Activated T-cell treated with anti-CD3 and anti-CD28 coated beads, Interleukin-2, amount 50 U/mL, for 72 hours (primary cell): ENCODE measurements around the gene AGK. TPM values are rescaled to one million over a fixed set of nuclear protein-coding genes. Genes with fewer than 3 reads are reported as not detected.

Experiments
- ATAC-seq, 2 donors: fragments of 150-1000 bp; cut with Tn5 transposase; replicated peaks in 1 of 2; 2 replicates each; pipeline ENCODE4 v1.10.0; 2021; ENCODE audit warnings: moderate library complexity in 2 of 2, mild to moderate bottlenecking in 1 of 2
- DNase-seq, 2 donors: peaks; one replicate each; pipeline ENCODE4 v3.0.0; 2021 to 2022; ENCODE audit warnings: mixed read lengths in 1 of 2
- H3K27ac Mint-ChIP-seq: one replicate; pipeline ENCODE4 v1.8.0; 2022; ENCODE audit warnings: mild to moderate bottlenecking, moderate library complexity, mixed read lengths
- H3K27me3 Mint-ChIP-seq: one replicate; pipeline ENCODE4 v1.8.0; 2022; ENCODE audit warnings: low read depth, mixed read lengths
- H3K36me3 Mint-ChIP-seq, 2 donors: one replicate each; pipeline ENCODE4 v1.8.0; 2022; ENCODE audit warnings: mixed read lengths in 2 of 2, mild to moderate bottlenecking in 1 of 2; ENCODE audit not compliant: insufficient read depth in 2 of 2
- H3K4me1 Mint-ChIP-seq: one replicate; pipeline ENCODE4 v1.8.0; 2022; ENCODE audit warnings: low read depth, mixed read lengths
- H3K4me3 Mint-ChIP-seq, 2 donors: one replicate each; pipeline ENCODE4 v1.8.0; 2022; ENCODE audit warnings: mild to moderate bottlenecking in 2 of 2, mixed read lengths in 2 of 2, moderate library complexity in 2 of 2
- H3K9me3 Mint-ChIP-seq, 2 donors: one replicate each; pipeline ENCODE4 v1.8.0; 2022; ENCODE audit warnings: mixed read lengths in 2 of 2
- total RNA-seq, 2 donors: library from RNA; stranded (reverse); gene quantifications; one replicate each; pipeline ENCODE4 v1.2.3, GENCODE V29; 2022

Gene AGK
- total RNA-seq, 2 donors from 2014 or later = 34.8 to 48.5 TPM

DNA sequence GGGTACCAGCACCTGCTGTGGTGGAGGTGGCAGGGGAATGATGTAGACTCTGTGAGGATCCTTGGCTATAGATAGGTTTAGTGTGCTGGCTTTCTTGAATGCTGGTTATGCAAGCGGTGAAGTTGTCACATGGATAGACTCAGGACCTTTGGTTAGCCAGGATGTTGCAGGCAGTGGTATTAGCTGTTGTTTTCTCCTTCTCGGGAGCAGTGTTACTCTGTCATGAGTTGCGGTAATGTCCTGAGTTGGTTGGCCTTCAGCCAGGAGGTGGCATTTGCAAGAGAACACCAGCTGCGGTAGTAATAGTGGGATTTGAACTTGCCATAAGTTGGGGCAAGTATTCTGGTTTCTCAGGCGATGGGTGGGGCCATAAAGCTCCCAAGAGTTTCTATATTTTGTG is 10.8 kb downstream of the AGK start:
- H3K27me3 Mint-ChIP-seq = no peaks in the 10 kb centered on the region
- H3K4me1 Mint-ChIP-seq = peaks cover 79% of the 10 kb centered on the region
- H3K4me3 Mint-ChIP-seq = no peak overlapping the region
- H3K36me3 Mint-ChIP-seq = peaks cover 34 to 72% of the 10 kb centered on the region in 2 donors
- ATAC-seq (no peak), DNase-seq (no peak)
- peaks cover 11 to 13% of the 10 kb centered on the region in 2 donors for H3K9me3 Mint-ChIP-seq
- peak overlapping the region; percentile 24 for H3K27ac Mint-ChIP-seq

DNA sequence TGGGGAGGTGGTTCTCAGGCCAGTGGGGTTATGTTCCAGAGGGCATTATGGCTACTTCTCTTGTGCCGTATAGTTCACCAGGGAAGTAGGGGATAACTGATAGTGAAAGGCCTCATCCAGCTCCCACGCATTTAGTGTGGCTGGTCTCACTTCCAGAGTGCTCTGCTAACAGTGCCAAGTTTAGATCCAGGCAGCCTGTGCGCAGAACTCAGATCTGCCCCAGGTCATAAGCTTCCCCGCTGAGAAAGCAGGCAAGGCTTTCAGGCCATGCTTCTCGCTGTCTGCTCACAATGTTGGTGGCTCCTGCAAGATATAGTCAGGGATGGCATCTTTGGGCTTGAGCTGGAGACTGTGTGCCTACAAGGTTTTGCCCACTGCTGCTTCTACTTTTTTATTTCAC is 11.3 kb downstream of the AGK start:
- Mint-ChIP-seq H3K27ac (no peak overlapping the region), H3K9me3 (peaks cover 11 to 13% of the 10 kb centered on the region in 2 donors)
- no peak for ATAC-seq

DNA sequence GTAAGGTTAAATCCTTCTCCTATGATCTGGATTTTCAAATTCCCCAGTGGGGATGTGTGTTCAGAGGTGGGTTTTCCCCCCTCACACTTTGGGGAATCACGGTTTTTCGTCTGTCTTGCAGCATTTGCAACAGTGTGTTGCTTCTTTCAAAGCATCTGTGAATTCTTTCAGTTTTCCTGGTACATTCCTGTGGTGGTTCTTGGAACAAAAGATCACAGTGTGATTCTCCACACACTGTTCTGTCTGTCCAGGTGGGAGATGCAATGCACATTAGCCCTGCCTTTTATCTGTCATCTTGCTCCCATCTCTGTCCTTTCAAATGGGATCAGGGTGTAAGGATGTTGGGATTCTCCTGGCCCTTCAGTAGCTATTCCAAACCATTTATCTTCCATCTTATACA is 11.8 kb downstream of the AGK start:
- peak overlapping the region; percentile 6 for H3K27ac Mint-ChIP-seq
- ATAC-seq = no peak
- peaks cover 11 to 13% of the 10 kb centered on the region in 2 donors for H3K9me3 Mint-ChIP-seq
- H3K36me3 Mint-ChIP-seq = peaks cover 30 to 71% of the 10 kb centered on the region in 2 donors
- H3K27me3 Mint-ChIP-seq = no peaks in the 10 kb centered on the region
- no peak overlapping the region for H3K4me3 Mint-ChIP-seq
- no peak for DNase-seq
- peaks cover 71% of the 10 kb centered on the region for H3K4me1 Mint-ChIP-seq

More for the DNA sequence above, 11.3 kb downstream of the AGK start:
- H3K27me3 Mint-ChIP-seq = no peaks in the 10 kb centered on the region
- no peak overlapping the region for H3K4me3 Mint-ChIP-seq
- no peak for DNase-seq
- peaks cover 75% of the 10 kb centered on the region for H3K4me1 Mint-ChIP-seq
- H3K36me3 Mint-ChIP-seq = peaks cover 32 to 70% of the 10 kb centered on the region in 2 donors

DNA sequence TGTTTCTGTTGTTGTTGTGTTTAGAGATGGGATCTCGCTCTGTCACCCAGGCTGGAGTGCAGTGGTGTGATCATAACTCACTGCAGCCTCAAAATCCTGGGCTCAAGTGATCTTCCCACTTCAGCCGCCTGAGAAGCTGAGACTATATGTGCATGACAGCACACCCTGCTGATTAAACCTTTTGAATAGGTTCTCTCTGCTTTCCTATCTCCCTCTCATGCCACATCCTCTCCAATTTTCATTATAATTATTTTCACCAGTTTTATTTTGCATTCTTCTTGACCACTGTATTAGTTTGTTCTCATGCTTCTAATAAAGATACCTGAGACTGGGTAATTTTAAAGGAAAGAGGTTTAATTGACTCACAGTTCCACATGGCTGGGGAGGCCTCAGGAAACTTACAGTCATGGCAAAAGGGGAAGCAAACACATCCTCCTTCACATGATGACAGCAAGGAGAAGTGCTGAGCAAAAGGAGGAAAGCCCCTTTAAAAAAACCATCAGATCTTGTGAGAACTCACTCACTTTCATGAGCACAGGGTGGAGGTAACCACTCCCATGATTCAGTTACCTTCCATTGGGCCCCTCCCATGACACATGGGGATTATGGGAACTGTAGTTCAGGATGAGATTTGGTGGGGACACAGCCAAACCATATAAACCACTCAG is 12.9 kb downstream of the AGK start:
- Mint-ChIP-seq H3K4me1 (peaks cover 60% of the 10 kb centered on the region), H3K27ac (peak overlapping the region; percentile 95), H3K27me3 (no peaks in the 10 kb centered on the region), H3K4me3 (peak overlapping the region; percentile 23 to 62), H3K9me3 (peaks cover 9 to 13% of the 10 kb centered on the region in 2 donors), H3K36me3 (peaks cover 30 to 69% of the 10 kb centered on the region in 2 donors)
- ATAC-seq (peak; percentile 94 to 95), DNase-seq (peak; percentile 54 to 55)

DNA sequence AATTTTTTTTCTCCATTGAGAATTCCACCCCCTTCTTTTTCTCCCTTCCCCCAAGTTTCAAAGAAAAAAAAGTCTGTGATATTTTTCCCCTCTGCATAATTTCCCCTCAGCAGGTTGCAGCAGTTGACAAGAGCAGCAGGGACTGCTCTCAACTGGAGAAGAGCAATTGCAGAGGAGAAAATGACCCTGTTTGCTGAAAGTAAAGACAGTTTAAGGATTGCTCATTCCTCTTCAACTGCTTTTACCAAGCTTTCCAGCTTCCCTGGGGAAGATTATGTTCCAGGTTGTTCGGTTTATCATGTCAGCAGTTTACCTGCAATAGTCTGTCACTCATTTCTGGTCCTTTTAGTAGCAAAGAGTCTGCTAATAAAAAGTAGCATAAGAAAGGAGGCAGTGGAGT is 16.2 kb downstream of the AGK start:
- Mint-ChIP-seq H3K27ac (no peak overlapping the region), H3K36me3 (peaks cover 24 to 49% of the 10 kb centered on the region in 2 donors), H3K9me3 (peaks cover 6 to 9% of the 10 kb centered on the region in 2 donors), H3K4me1 (peaks cover 51% of the 10 kb centered on the region), H3K4me3 (no peak overlapping the region), H3K27me3 (no peaks in the 10 kb centered on the region)
- ATAC-seq = no peak
- no peak for DNase-seq

DNA sequence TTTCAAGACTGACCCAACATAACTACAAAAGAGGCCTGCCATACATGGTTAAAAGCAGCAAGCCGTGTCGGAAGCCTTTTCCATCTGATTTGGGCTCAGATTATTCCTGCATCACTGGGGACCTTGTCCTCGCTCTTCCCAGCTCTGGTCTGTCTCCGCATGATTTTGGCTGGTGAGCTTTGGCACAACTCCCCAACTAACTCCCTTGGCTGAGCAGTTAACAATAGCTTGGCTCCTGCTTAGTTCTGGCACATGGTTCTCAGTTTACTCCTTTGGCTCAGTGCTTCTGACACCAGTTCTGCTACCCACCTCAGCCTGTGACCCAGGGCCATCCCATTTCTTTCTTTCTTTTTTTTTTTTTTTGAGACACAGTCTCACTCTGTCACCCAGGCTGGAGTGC is 17.0 kb downstream of the AGK start:
- peaks cover 6 to 9% of the 10 kb centered on the region in 2 donors for H3K9me3 Mint-ChIP-seq
- peaks cover 24 to 48% of the 10 kb centered on the region in 2 donors for H3K36me3 Mint-ChIP-seq
- H3K4me3 Mint-ChIP-seq = no peak overlapping the region
- ATAC-seq (no peak), DNase-seq (no peak)
- peaks cover 48% of the 10 kb centered on the region for H3K4me1 Mint-ChIP-seq
- no peak overlapping the region for H3K27ac Mint-ChIP-seq
- no peaks in the 10 kb centered on the region for H3K27me3 Mint-ChIP-seq

DNA sequence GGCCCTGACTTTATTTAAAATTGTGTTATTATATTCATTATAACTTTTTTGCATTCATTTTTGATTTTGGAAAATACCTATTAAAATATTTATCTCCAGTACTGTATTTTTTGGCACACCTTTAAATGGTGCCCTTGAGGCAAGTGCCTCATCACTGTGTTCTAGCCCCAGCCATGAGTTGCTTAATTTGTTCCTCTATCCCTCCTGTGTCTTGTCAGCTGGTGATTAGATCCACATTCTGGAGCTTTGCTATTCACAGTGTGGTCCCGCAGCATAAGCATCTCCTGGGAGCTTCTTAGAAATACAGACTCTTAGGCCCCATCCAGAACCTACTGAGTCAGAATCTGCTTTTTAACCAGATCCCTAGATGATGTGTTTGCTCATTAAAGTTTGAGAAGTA is 19.8 kb downstream of the AGK start:
- H3K27me3 Mint-ChIP-seq = no peaks in the 10 kb centered on the region
- no peak for ATAC-seq
- H3K9me3 Mint-ChIP-seq = peaks cover 11 to 12% of the 10 kb centered on the region in 2 donors

DNA sequence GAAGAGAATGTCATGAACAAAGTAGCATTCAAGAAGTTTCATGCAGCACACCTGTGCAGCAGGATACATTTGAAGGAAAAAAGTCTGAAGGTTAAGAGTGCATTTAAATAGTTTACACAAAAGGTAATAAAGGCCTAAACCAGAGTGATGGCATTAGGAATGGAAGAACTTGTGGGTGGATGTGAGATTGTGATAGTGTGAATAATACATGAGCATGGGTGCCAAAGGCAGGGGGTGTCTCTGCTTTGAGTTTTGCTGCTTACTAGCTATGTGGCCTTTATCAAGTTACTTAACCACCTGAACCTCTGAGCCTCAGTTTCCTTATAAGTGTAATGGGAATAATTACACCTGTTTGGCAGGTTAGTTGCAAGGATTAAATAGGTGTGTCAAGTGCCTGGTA is 21.0 kb downstream of the AGK start:
- no peaks in the 10 kb centered on the region for H3K27me3 Mint-ChIP-seq
- ATAC-seq (no peak), DNase-seq (no peak)
- H3K4me3 Mint-ChIP-seq = peak overlapping the region in 1 of 2 donors; percentile 34
- peaks cover 20% of the 10 kb centered on the region for H3K4me1 Mint-ChIP-seq
- peaks cover 15 to 16% of the 10 kb centered on the region in 2 donors for H3K9me3 Mint-ChIP-seq
- no peak overlapping the region for H3K27ac Mint-ChIP-seq
- peaks cover 34 to 49% of the 10 kb centered on the region in 2 donors for H3K36me3 Mint-ChIP-seq

More for the DNA sequence above, 19.8 kb downstream of the AGK start:
- Mint-ChIP-seq H3K4me1 (peaks cover 28% of the 10 kb centered on the region), H3K27ac (no peak overlapping the region), H3K36me3 (peaks cover 30 to 49% of the 10 kb centered on the region in 2 donors), H3K4me3 (no peak overlapping the region)
- DNase-seq = no peak

DNA sequence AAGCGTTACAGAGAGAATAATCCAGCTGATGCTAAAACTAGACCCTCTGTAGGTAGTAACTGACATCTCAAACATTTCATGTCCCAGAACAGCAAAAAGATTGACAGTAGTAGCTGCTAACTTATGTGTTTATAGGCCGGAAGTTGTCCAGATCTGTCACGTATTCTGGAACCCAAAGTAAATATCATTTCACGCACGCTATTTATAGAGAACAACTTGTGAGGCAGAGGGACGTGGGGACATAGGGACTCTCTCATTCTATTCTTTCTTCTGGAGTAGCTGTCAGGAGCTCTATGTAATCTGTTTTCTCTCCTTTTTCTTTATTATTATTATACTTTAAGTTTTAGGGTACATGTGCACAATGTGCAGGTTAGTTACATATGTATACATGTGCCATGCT is 22.3 kb downstream of the AGK start:
- Mint-ChIP-seq H3K27me3 (no peaks in the 10 kb centered on the region), H3K36me3 (peaks cover 35 to 48% of the 10 kb centered on the region in 2 donors), H3K4me1 (peaks cover 20% of the 10 kb centered on the region), H3K27ac (no peak overlapping the region), H3K4me3 (no peak overlapping the region), H3K9me3 (peaks cover 15 to 16% of the 10 kb centered on the region in 2 donors)
- no peak for DNase-seq
- no peak for ATAC-seq

DNA sequence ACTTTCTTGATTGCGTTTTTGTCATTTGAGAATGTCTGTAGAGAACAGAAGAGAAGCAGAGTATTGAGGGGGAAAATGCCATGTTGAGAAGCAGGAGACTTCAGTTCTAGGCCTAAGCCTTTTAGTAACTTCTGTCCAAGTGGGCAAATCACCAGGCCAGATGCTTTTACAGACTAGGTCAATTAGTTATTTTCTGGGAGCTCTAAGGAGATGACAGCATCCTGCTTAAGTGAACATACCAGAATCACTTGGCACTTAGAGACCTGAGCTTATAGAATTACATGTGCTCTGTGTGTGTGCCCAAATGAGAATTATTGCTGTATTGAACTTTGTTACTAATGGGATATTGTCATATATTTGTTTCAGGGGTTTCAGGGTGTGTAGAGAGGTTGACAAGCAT is 24.0 kb downstream of the AGK start:
- peaks cover 20% of the 10 kb centered on the region for H3K4me1 Mint-ChIP-seq

DNA sequence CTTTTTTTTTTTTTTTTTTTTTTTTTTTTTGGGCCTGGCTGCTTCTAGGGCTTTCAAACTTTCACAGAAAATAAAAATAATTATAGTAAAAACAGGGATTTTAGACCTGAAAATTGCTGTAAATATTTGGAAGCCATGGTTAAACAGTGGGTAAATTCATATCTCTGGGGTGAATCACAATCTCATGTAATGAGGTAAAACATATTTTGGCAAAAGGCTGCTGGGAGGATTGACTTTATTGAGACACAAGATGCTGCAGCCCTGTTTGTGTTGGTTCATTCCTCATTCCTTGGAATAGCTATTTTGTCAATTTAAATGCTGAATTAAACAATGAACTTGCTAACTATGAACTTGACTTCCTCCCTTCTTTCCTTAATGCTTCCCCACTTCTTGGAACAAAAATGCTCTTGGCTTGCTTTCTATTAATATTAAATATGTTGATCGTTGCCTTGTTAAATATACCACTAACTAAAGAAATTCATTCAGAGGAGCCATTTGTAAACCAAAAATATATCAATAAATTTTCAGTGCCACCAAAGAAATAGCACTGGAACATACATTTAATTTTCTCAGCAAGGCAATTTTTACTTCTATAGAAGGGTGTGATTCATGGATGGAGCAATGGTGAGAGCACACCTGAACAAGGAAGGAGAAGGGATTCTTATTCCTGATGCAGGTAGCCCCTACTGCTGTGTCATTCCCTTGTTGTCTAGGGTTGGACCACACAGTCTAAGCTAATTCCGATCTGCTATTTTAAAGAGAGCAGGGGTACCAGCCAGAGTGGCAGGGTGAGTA is 24.6 kb downstream of the AGK start:
- H3K4me1 Mint-ChIP-seq = peaks cover 20% of the 10 kb centered on the region
- ATAC-seq (no peak), DNase-seq (no peak)
- H3K9me3 Mint-ChIP-seq = peaks cover 15 to 16% of the 10 kb centered on the region in 2 donors
- no peaks in the 10 kb centered on the region for H3K27me3 Mint-ChIP-seq
- peaks cover 33 to 46% of the 10 kb centered on the region in 2 donors for H3K36me3 Mint-ChIP-seq
- no peak overlapping the region for H3K4me3 Mint-ChIP-seq
- no peak overlapping the region for H3K27ac Mint-ChIP-seq

More for the DNA sequence above, 24.0 kb downstream of the AGK start:
- Mint-ChIP-seq H3K27me3 (no peaks in the 10 kb centered on the region), H3K4me3 (no peak overlapping the region), H3K36me3 (peaks cover 33 to 46% of the 10 kb centered on the region in 2 donors), H3K9me3 (peaks cover 15 to 16% of the 10 kb centered on the region in 2 donors), H3K27ac (no peak overlapping the region)
- ATAC-seq = no peak
- DNase-seq = no peak

DNA sequence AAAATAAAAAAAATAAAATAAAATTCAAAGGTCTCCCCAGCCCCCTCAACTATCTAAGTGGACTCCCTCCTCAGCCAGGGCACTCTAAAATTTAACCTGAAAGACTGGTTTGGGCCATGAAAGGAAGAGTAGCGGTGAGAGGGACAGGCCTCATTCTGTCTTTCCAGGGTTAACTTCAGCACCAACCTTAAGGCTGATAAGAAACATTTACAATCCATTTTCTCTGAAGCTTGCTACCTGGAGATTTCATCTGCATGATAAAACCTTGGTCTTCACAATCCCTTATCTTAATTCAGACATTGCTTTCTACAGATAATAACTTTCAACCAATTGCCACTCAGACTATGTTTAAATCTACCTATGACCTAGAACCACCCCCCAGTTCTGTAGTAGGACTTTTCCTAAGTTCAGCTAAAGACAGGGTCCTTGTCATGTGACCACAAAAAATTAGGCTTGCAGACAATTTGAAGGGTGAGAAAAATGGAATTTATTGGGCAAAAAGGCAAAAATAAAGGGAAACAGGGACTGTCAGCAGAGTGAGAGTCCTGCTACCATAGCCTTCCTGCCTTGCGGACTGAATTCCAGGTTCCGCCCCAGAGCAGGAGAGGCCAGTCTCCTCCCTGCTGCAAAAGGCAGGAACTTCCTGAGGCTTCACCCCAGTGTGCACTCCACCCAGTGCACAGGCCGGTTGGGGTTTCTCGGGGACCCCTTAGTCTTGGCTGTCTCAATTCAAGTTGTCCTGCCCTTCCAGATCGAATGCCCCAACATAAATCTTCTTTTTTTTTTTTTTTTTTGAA is 26.0 kb downstream of the AGK start:
- no peak for ATAC-seq
- Mint-ChIP-seq H3K36me3 (peaks cover 30 to 42% of the 10 kb centered on the region in 2 donors), H3K4me3 (no peak overlapping the region)

More for the DNA sequence above, 26.0 kb downstream of the AGK start:
- Mint-ChIP-seq H3K27me3 (no peaks in the 10 kb centered on the region), H3K4me1 (peaks cover 7% of the 10 kb centered on the region), H3K9me3 (peaks cover 15 to 16% of the 10 kb centered on the region in 2 donors), H3K27ac (no peak overlapping the region)
- no peak for DNase-seq
